ENCODE results near the gene PARP4. TPM values are rescaled to one million over a fixed set of nuclear protein-coding genes. Genes with fewer than 3 reads are reported as not detected.
"Not testable (repeated sequence)": the region's sequence is repeated elsewhere in the genome, so short reads cannot be mapped to it uniquely, and the experiment has no call there.

Gene PARP4
- total RNA-seq, 2 experiments from 2014 or later, result 66.3 to 69.4 TPM

GRCh38 chr13:24496295-24496694 is 16.3 kb downstream of the PARP4 start:
- H3K4me1 Mint-ChIP-seq, result not testable (repeated sequence)
- peaks cover 33% of the 10 kb centered on the region for H3K36me3 Mint-ChIP-seq

GRCh38 chr13:24495151-24495729 is 17.3 kb downstream of the PARP4 start:
- Mint-ChIP-seq H3K4me1 (no peaks in the 10 kb centered on the region), H3K27ac (no peak overlapping the region), H3K27me3 (no peaks in the 10 kb centered on the region), H3K36me3 (peaks cover 42% of the 10 kb centered on the region), H3K9me3 (no peaks in the 10 kb centered on the region), H3K4me3 (no peak overlapping the region)
- POLR2A ChIA-PET, result no interaction called here
- DNase-seq (no peak), ATAC-seq (ENCODE audit: low read depth) (no peak)

More at GRCh38 chr13:24496295-24496694, 16.3 kb downstream of the PARP4 start:
- POLR2A ChIA-PET; H3K27ac Mint-ChIP-seq; H3K27me3 Mint-ChIP-seq; ATAC-seq (ENCODE audit: low read depth); DNase-seq; H3K9me3 Mint-ChIP-seq; H3K4me3 Mint-ChIP-seq: not testable (repeated sequence)

- ATAC-seq (ENCODE audit: low read depth) (no peak), DNase-seq (no peak)
- no peaks in the 10 kb centered on the region for H3K9me3 Mint-ChIP-seq
- POLR2A ChIA-PET, result no interaction called here
- no peak overlapping the region for H3K4me3 Mint-ChIP-seq
- H3K27ac Mint-ChIP-seq, result no peak overlapping the region
- H3K27me3 Mint-ChIP-seq, result no peaks in the 10 kb centered on the region
- peaks cover 55% of the 10 kb centered on the region for H3K36me3 Mint-ChIP-seq
- H3K4me1 Mint-ChIP-seq, result no peaks in the 10 kb centered on the region
These were observed 19.2 kb downstream of the PARP4 start for GRCh38 chr13:24493356-24493755.

GRCh38 chr13:24491845-24492244 is 20.7 kb downstream of the PARP4 start:
- Mint-ChIP-seq H3K27me3 (no peaks in the 10 kb centered on the region), H3K36me3 (peaks cover 52% of the 10 kb centered on the region), H3K9me3 (no peaks in the 10 kb centered on the region), H3K27ac (no peak overlapping the region), H3K4me1 (no peaks in the 10 kb centered on the region), H3K4me3 (no peak overlapping the region)
- DNase-seq (no peak), ATAC-seq (ENCODE audit: low read depth) (no peak)
- POLR2A ChIA-PET, result no interaction called here

GRCh38 chr13:24489721-24490120 is 22.9 kb downstream of the PARP4 start:
- Mint-ChIP-seq H3K9me3 (no peaks in the 10 kb centered on the region), H3K4me1 (no peaks in the 10 kb centered on the region), H3K27ac (no peak overlapping the region), H3K4me3 (no peak overlapping the region), H3K27me3 (no peaks in the 10 kb centered on the region), H3K36me3 (peaks cover 53% of the 10 kb centered on the region)
- DNase-seq (no peak), ATAC-seq (ENCODE audit: low read depth) (no peak)
- POLR2A ChIA-PET, result no interaction called here

- H3K27me3 Mint-ChIP-seq; ATAC-seq (ENCODE audit: low read depth); H3K4me3 Mint-ChIP-seq; DNase-seq; POLR2A ChIA-PET; H3K9me3 Mint-ChIP-seq; H3K27ac Mint-ChIP-seq; H3K4me1 Mint-ChIP-seq: not testable (repeated sequence)
- H3K36me3 Mint-ChIP-seq, result peaks cover 53% of the 10 kb centered on the region
These were observed 24.5 kb downstream of the PARP4 start for GRCh38 chr13:24488092-24488491.

- H3K27ac Mint-ChIP-seq; H3K4me1 Mint-ChIP-seq; ATAC-seq (ENCODE audit: low read depth); H3K9me3 Mint-ChIP-seq; DNase-seq; H3K4me3 Mint-ChIP-seq; POLR2A ChIA-PET; H3K27me3 Mint-ChIP-seq: not testable (repeated sequence)
- peaks cover 55% of the 10 kb centered on the region for H3K36me3 Mint-ChIP-seq
These were observed 26.4 kb downstream of the PARP4 start for GRCh38 chr13:24486017-24486657.

- Mint-ChIP-seq H3K9me3 (no peaks in the 10 kb centered on the region), H3K27ac (peak overlapping the region; percentile 53), H3K4me1 (no peaks in the 10 kb centered on the region), H3K36me3 (peaks cover 31% of the 10 kb centered on the region), H3K27me3 (no peaks in the 10 kb centered on the region), H3K4me3 (no peak overlapping the region)
- no peak for DNase-seq
- POLR2A ChIA-PET, result no interaction called here
- ATAC-seq (ENCODE audit: low read depth), result no peak
These were observed 38.9 kb downstream of the PARP4 start for GRCh38 chr13:24473686-24474085.

GRCh38 chr13:24472129-24472528 is 40.4 kb downstream of the PARP4 start:
- not testable (repeated sequence) for H3K27ac Mint-ChIP-seq; H3K4me1 Mint-ChIP-seq; H3K9me3 Mint-ChIP-seq; H3K27me3 Mint-ChIP-seq; ATAC-seq (ENCODE audit: low read depth); DNase-seq; H3K4me3 Mint-ChIP-seq
- POLR2A ChIA-PET, result interaction anchor here (0.6 kb wide), 1 partner anchor 17 kb away, joined by 3 read pairs; no protein-coding TSS in a partner anchor
- peaks cover 43% of the 10 kb centered on the region for H3K36me3 Mint-ChIP-seq

- H3K9me3 Mint-ChIP-seq, result no peaks in the 10 kb centered on the region
- no peak overlapping the region for H3K4me3 Mint-ChIP-seq
- H3K27ac Mint-ChIP-seq, result no peak overlapping the region
- peaks cover 48% of the 10 kb centered on the region for H3K36me3 Mint-ChIP-seq
- no peaks in the 10 kb centered on the region for H3K27me3 Mint-ChIP-seq
- DNase-seq (no peak), ATAC-seq (ENCODE audit: low read depth) (no peak)
- peaks cover 16% of the 10 kb centered on the region for H3K4me1 Mint-ChIP-seq
- POLR2A ChIA-PET, result no interaction called here
These were observed 49.5 kb downstream of the PARP4 start for GRCh38 chr13:24463078-24463477.

GRCh38 chr13:24460256-24460655 is 52.3 kb downstream of the PARP4 start:
- no peaks in the 10 kb centered on the region for H3K9me3 Mint-ChIP-seq
- peaks cover 32% of the 10 kb centered on the region for H3K36me3 Mint-ChIP-seq
- peaks cover 17% of the 10 kb centered on the region for H3K4me1 Mint-ChIP-seq
- no peak overlapping the region for H3K4me3 Mint-ChIP-seq
- no peak for ATAC-seq (ENCODE audit: low read depth)
- H3K27ac Mint-ChIP-seq, result no peak overlapping the region
- DNase-seq, result no peak
- POLR2A ChIA-PET, result interaction anchor here (0.6 kb wide), 1 partner anchor 33 kb away, joined by 5 read pairs; no protein-coding TSS in a partner anchor
- no peaks in the 10 kb centered on the region for H3K27me3 Mint-ChIP-seq

- DNase-seq (no peak), ATAC-seq (ENCODE audit: low read depth) (no peak)
- H3K9me3 Mint-ChIP-seq, result no peaks in the 10 kb centered on the region
These were observed 52.9 kb downstream of the PARP4 start for GRCh38 chr13:24459726-24460125.

GRCh38 chr13:24459234-24459633 is 53.3 kb downstream of the PARP4 start:
- H3K9me3 Mint-ChIP-seq, result no peaks in the 10 kb centered on the region
- no peak overlapping the region for H3K4me3 Mint-ChIP-seq
- peak; percentile 75 for ATAC-seq (ENCODE audit: low read depth)
- no peaks in the 10 kb centered on the region for H3K27me3 Mint-ChIP-seq
- POLR2A ChIA-PET, result interaction anchor here (0.6 kb wide), 1 partner anchor 59 kb away, joined by 3 read pairs; no protein-coding TSS in a partner anchor
- peak overlapping the region; percentile 74 for H3K27ac Mint-ChIP-seq
- H3K36me3 Mint-ChIP-seq, result peaks cover 24% of the 10 kb centered on the region
- H3K4me1 Mint-ChIP-seq, result peaks cover 17% of the 10 kb centered on the region
- no peak for DNase-seq

More at GRCh38 chr13:24459726-24460125, 52.9 kb downstream of the PARP4 start:
- Mint-ChIP-seq H3K4me1 (peaks cover 17% of the 10 kb centered on the region), H3K27ac (peak overlapping the region; percentile 74), H3K4me3 (no peak overlapping the region), H3K36me3 (peaks cover 26% of the 10 kb centered on the region), H3K27me3 (no peaks in the 10 kb centered on the region)
- POLR2A ChIA-PET, result interaction anchor here (0.6 kb wide), 2 partner anchors 33 to 59 kb away, joined by 3 to 5 read pairs; no protein-coding TSS in a partner anchor

GRCh38 chr13:24458736-24459135 is 53.8 kb downstream of the PARP4 start:
- no peaks in the 10 kb centered on the region for H3K9me3 Mint-ChIP-seq
- H3K36me3 Mint-ChIP-seq, result peaks cover 20% of the 10 kb centered on the region
- ATAC-seq (ENCODE audit: low read depth) (no peak), DNase-seq (no peak)
- POLR2A ChIA-PET, result no interaction called here
- H3K27ac Mint-ChIP-seq, result no peak overlapping the region
- no peak overlapping the region for H3K4me3 Mint-ChIP-seq
- H3K27me3 Mint-ChIP-seq, result no peaks in the 10 kb centered on the region
- H3K4me1 Mint-ChIP-seq, result peaks cover 15% of the 10 kb centered on the region

Measured in activated naive CD8-positive, alpha-beta T cell treated with anti-CD3 and anti-CD28 coated beads, Interleukin-2, amount 10 ng/mL, durations not matched to agents 7 days and 5 days (primary cell).